ENCODE data around the gene UNC119. TPM values are rescaled to one million over a fixed set of nuclear protein-coding genes. Genes with fewer than 3 reads are reported as not detected.

UNC119 gene
- total RNA-seq, 5 donors from 2014 or later (not counting 1 experiment from before 2014, with no cell fraction given), result 37.7 to 51.7 (median 44.5) TPM

- no peak overlapping the region for H3K27ac Mint-ChIP-seq
- peaks cover 0 to 3% of the 10 kb centered on the region in 2 experiments for H3K27me3 ChIP-seq (replicated peaks in 1 of 2; ENCODE audit: control insufficient read depth in 2 of 2, extremely low read depth in 1 of 2, insufficient read depth in 2 of 2, low read length in 1 of 2)
- no peaks in the 10 kb centered on the region for H3K4me1 ChIP-seq (ENCODE audit: control insufficient read depth in 1 of 2, extremely low read depth in 1 of 2, insufficient read depth in 2 of 2, low read length in 2 of 2)
- peaks cover 4% of the 10 kb centered on the region for H3K36me3 Mint-ChIP-seq
- no peak overlapping the region for H3K27ac ChIP-seq (ENCODE audit: low read length)
- ATAC-seq (replicated peaks in 1 of 4) (no peak), DNase-seq (no peak)
- peaks cover 0 to 4% (median 0%) of the 10 kb centered on the region in 3 donors for H3K4me1 Mint-ChIP-seq
- no peaks in the 10 kb centered on the region for H3K27me3 Mint-ChIP-seq
- no peak overlapping the region for H3K4me3 Mint-ChIP-seq
- POLR2A ChIA-PET, result interaction anchor here (0.6 to 0.7 kb wide), 3 partner anchors 56 to 743 kb away, joined by 3 to 7 read pairs (median 3); no protein-coding TSS in a partner anchor
- no peaks in the 10 kb centered on the region for H3K9me3 ChIP-seq
- H3K36me3 ChIP-seq (ENCODE audit: control insufficient read depth in 2 of 2, extremely low read depth in 1 of 2, insufficient read depth in 1 of 2, low read length in 1 of 2), result peaks cover 0 to 2% of the 10 kb centered on the region in 2 donors
- CTCF ChIA-PET, result interaction anchor here in 1 of 2 donors (1.5 kb wide), 1 partner anchor 8 kb away, joined by 4 read pairs; no protein-coding TSS in a partner anchor
- no peak overlapping the region for H3K4me3 ChIP-seq (ENCODE audit: control insufficient read depth in 1 of 2, extremely low read depth in 1 of 2, low read length in 1 of 2)
- 93% methylated on average over 2 of the region's 4 CpGs for WGBS (ENCODE audit: insufficient coverage)
- no peaks in the 10 kb centered on the region for H3K9me3 Mint-ChIP-seq
Measured at GRCh38 chr17:28541439-28541838, 11.0 kb downstream of the UNC119 start.

- Mint-ChIP-seq H3K27me3 (no peaks in the 10 kb centered on the region), H3K9me3 (no peaks in the 10 kb centered on the region), H3K4me3 (no peak overlapping the region), H3K27ac (no peak overlapping the region), H3K36me3 (no peaks in the 10 kb centered on the region), H3K4me1 (no peaks in the 10 kb centered on the region)
- CTCF ChIA-PET, result interaction anchor here in 1 of 2 donors (1.5 kb wide), 1 partner anchor 9 kb away, joined by 4 read pairs; no protein-coding TSS in a partner anchor
- H3K4me3 ChIP-seq (ENCODE audit: control insufficient read depth in 1 of 2, extremely low read depth in 1 of 2, low read length in 1 of 2), result no peak overlapping the region
- WGBS (ENCODE audit: insufficient coverage), result 89% methylated on average over 2 of the region's 4 CpGs
- H3K9me3 ChIP-seq, result no peaks in the 10 kb centered on the region
- H3K4me1 ChIP-seq (ENCODE audit: control insufficient read depth in 1 of 2, extremely low read depth in 1 of 2, insufficient read depth in 2 of 2, low read length in 2 of 2), result no peaks in the 10 kb centered on the region
- ATAC-seq (replicated peaks in 1 of 4), result no peak
- H3K27me3 ChIP-seq (replicated peaks in 1 of 2; ENCODE audit: control insufficient read depth in 2 of 2, extremely low read depth in 1 of 2, insufficient read depth in 2 of 2, low read length in 1 of 2), result peaks cover 0 to 3% of the 10 kb centered on the region in 2 experiments
- DNase-seq, result no peak
- H3K36me3 ChIP-seq (ENCODE audit: control insufficient read depth in 2 of 2, extremely low read depth in 1 of 2, insufficient read depth in 1 of 2, low read length in 1 of 2), result no peaks in the 10 kb centered on the region
- POLR2A ChIA-PET, result no interaction called here
- H3K27ac ChIP-seq (ENCODE audit: low read length), result no peak overlapping the region
Measured at GRCh38 chr17:28540231-28540630, 12.2 kb downstream of the UNC119 start.

- no peaks in the 10 kb centered on the region for H3K4me1 Mint-ChIP-seq
- no peaks in the 10 kb centered on the region for H3K36me3 Mint-ChIP-seq
- H3K36me3 ChIP-seq (ENCODE audit: control insufficient read depth in 2 of 2, extremely low read depth in 1 of 2, insufficient read depth in 1 of 2, low read length in 1 of 2), result no peaks in the 10 kb centered on the region
- no peak overlapping the region for H3K27ac ChIP-seq (ENCODE audit: low read length)
- 91% methylated on average over 14 of the region's 14 CpGs for WGBS (ENCODE audit: insufficient coverage)
- H3K4me3 Mint-ChIP-seq, result no peak overlapping the region
- CTCF ChIA-PET, result interaction anchor here (0.6 to 0.9 kb wide), 2 partner anchors 11 to 31 kb away, joined by 3 to 4 read pairs; no protein-coding TSS in a partner anchor
- no peaks in the 10 kb centered on the region for H3K4me1 ChIP-seq (ENCODE audit: control insufficient read depth in 1 of 2, extremely low read depth in 1 of 2, insufficient read depth in 2 of 2, low read length in 2 of 2)
- ATAC-seq (replicated peaks in 1 of 4) (no peak), DNase-seq (no peak)
- no peaks in the 10 kb centered on the region for H3K9me3 ChIP-seq
- POLR2A ChIA-PET, result no interaction called here
- no peak overlapping the region for H3K27ac Mint-ChIP-seq
- H3K9me3 Mint-ChIP-seq, result no peaks in the 10 kb centered on the region
- peaks cover 0 to 3% of the 10 kb centered on the region in 2 donors for H3K27me3 Mint-ChIP-seq
- H3K27me3 ChIP-seq (replicated peaks in 1 of 2; ENCODE audit: control insufficient read depth in 2 of 2, extremely low read depth in 1 of 2, insufficient read depth in 2 of 2, low read length in 1 of 2), result peaks cover 0 to 3% of the 10 kb centered on the region in 2 experiments
- H3K4me3 ChIP-seq (ENCODE audit: control insufficient read depth in 1 of 2, extremely low read depth in 1 of 2, low read length in 1 of 2), result no peak overlapping the region
Measured at GRCh38 chr17:28538296-28538895, 14.0 kb downstream of the UNC119 start.

- POLR2A ChIA-PET, result no interaction called here
- no peak overlapping the region for H3K4me3 Mint-ChIP-seq
Measured at GRCh38 chr17:28537219-28537610, 15.2 kb downstream of the UNC119 start.

GRCh38 chr17:28536532-28537218 lies 15.7 kb downstream of the UNC119 start:
- Histone ChIP-seq H3K36me3 (ENCODE audit: control insufficient read depth in 2 of 2, extremely low read depth in 1 of 2, insufficient read depth in 1 of 2, low read length in 1 of 2) (no peaks in the 10 kb centered on the region), H3K4me3 (ENCODE audit: control insufficient read depth in 1 of 2, extremely low read depth in 1 of 2, low read length in 1 of 2) (no peak overlapping the region), H3K4me1 (ENCODE audit: control insufficient read depth in 1 of 2, extremely low read depth in 1 of 2, insufficient read depth in 2 of 2, low read length in 2 of 2) (no peaks in the 10 kb centered on the region), H3K27ac (ENCODE audit: low read length) (no peak overlapping the region), H3K9me3 (no peaks in the 10 kb centered on the region), H3K27me3 (replicated peaks in 1 of 2; ENCODE audit: control insufficient read depth in 2 of 2, extremely low read depth in 1 of 2, insufficient read depth in 2 of 2, low read length in 1 of 2) (peaks cover 0 to 8% of the 10 kb centered on the region in 2 experiments)
- H3K4me3 Mint-ChIP-seq, result no peak overlapping the region
- no peak overlapping the region for H3K27ac Mint-ChIP-seq
- H3K9me3 Mint-ChIP-seq, result no peaks in the 10 kb centered on the region
- no peaks in the 10 kb centered on the region for H3K4me1 Mint-ChIP-seq
- no peak for ATAC-seq (replicated peaks in 1 of 4)
- no peak for DNase-seq
- peaks cover 0 to 4% of the 10 kb centered on the region in 2 donors for H3K27me3 Mint-ChIP-seq
- CTCF ChIA-PET, result no interaction called here
- H3K36me3 Mint-ChIP-seq, result no peaks in the 10 kb centered on the region
- POLR2A ChIA-PET, result no interaction called here
- 66% methylated on average over 8 of the region's 9 CpGs for WGBS (ENCODE audit: insufficient coverage)

More at GRCh38 chr17:28537219-28537610, 15.2 kb downstream of the UNC119 start:
- CTCF ChIA-PET, result interaction anchor here in 1 of 2 donors (0.6 kb wide), 1 partner anchor 17 kb away, joined by 10 read pairs; no protein-coding TSS in a partner anchor
- DNase-seq, result no peak
- H3K4me1 ChIP-seq (ENCODE audit: control insufficient read depth in 1 of 2, extremely low read depth in 1 of 2, insufficient read depth in 2 of 2, low read length in 2 of 2), result no peaks in the 10 kb centered on the region
- Mint-ChIP-seq H3K9me3 (no peaks in the 10 kb centered on the region), H3K36me3 (no peaks in the 10 kb centered on the region), H3K4me1 (no peaks in the 10 kb centered on the region), H3K27me3 (peaks cover 0 to 4% of the 10 kb centered on the region in 2 donors), H3K27ac (no peak overlapping the region)
- H3K9me3 ChIP-seq, result no peaks in the 10 kb centered on the region
- no peak overlapping the region for H3K4me3 ChIP-seq (ENCODE audit: control insufficient read depth in 1 of 2, extremely low read depth in 1 of 2, low read length in 1 of 2)
- H3K27ac ChIP-seq (ENCODE audit: low read length), result no peak overlapping the region
- no peaks in the 10 kb centered on the region for H3K36me3 ChIP-seq (ENCODE audit: control insufficient read depth in 2 of 2, extremely low read depth in 1 of 2, insufficient read depth in 1 of 2, low read length in 1 of 2)
- peaks cover 0 to 8% of the 10 kb centered on the region in 2 experiments for H3K27me3 ChIP-seq (replicated peaks in 1 of 2; ENCODE audit: control insufficient read depth in 2 of 2, extremely low read depth in 1 of 2, insufficient read depth in 2 of 2, low read length in 1 of 2)
- 75% methylated on average over 11 of the region's 12 CpGs for WGBS (ENCODE audit: insufficient coverage)
- no peak for ATAC-seq (replicated peaks in 1 of 4)

- H3K27ac ChIP-seq (ENCODE audit: low read length), result no peak overlapping the region
- no peaks in the 10 kb centered on the region for H3K36me3 ChIP-seq (ENCODE audit: control insufficient read depth in 2 of 2, extremely low read depth in 1 of 2, insufficient read depth in 1 of 2, low read length in 1 of 2)
- no peak overlapping the region for H3K4me3 Mint-ChIP-seq
- WGBS (ENCODE audit: insufficient coverage), result 79% methylated on average over 6 of the region's 11 CpGs
- no peaks in the 10 kb centered on the region for H3K36me3 Mint-ChIP-seq
- H3K27ac Mint-ChIP-seq, result no peak overlapping the region
- no peaks in the 10 kb centered on the region for H3K4me1 ChIP-seq (ENCODE audit: control insufficient read depth in 1 of 2, extremely low read depth in 1 of 2, insufficient read depth in 2 of 2, low read length in 2 of 2)
- DNase-seq (no peak), ATAC-seq (replicated peaks in 1 of 4) (no peak)
- H3K4me3 ChIP-seq (ENCODE audit: control insufficient read depth in 1 of 2, extremely low read depth in 1 of 2, low read length in 1 of 2), result no peak overlapping the region
- H3K27me3 ChIP-seq (replicated peaks in 1 of 2; ENCODE audit: control insufficient read depth in 2 of 2, extremely low read depth in 1 of 2, insufficient read depth in 2 of 2, low read length in 1 of 2), result peaks cover 0 to 15% of the 10 kb centered on the region in 2 experiments
- ChIA-PET POLR2A (interaction anchor here in 1 of 2 donors (0.5 kb wide), 1 partner anchor 176 kb away, joined by 10 read pairs; no protein-coding TSS in a partner anchor), CTCF (no interaction called here)
- H3K9me3 Mint-ChIP-seq, result no peaks in the 10 kb centered on the region
- H3K4me1 Mint-ChIP-seq, result no peaks in the 10 kb centered on the region
- H3K9me3 ChIP-seq, result no peaks in the 10 kb centered on the region
- H3K27me3 Mint-ChIP-seq, result peaks cover 0 to 6% of the 10 kb centered on the region in 2 donors
Measured at GRCh38 chr17:28534740-28535375, 17.6 kb downstream of the UNC119 start.

Data from T-cell (primary cell).